ENCODE data around the gene MAP4. TPM values are rescaled to one million over a fixed set of nuclear protein-coding genes. Genes with fewer than 3 reads are reported as not detected.
"Not testable (repeated sequence)": the region's sequence is repeated elsewhere in the genome, so short reads cannot be mapped to it uniquely, and the experiment has no call there.

Gene MAP4
- polyA plus RNA-seq, 3 donors: 6.2 to 24.1 (median 18.4) TPM

- H3K4me3 Mint-ChIP-seq; H3K27ac Mint-ChIP-seq; H3K9ac ChIP-seq (ENCODE audit: insufficient read depth, low read length, poor library complexity, severe bottlenecking); H2AFZ ChIP-seq (ENCODE audit: insufficient read depth, low read depth, low read length, poor library complexity, severe bottlenecking); H4K20me1 ChIP-seq (ENCODE audit: insufficient read depth, low read length); H3K4me3 ChIP-seq (replicated peaks in 1 of 3; ENCODE audit: low read depth in 2 of 3, low read length in 3 of 3); H3K4me1 Mint-ChIP-seq; H3K9me3 Mint-ChIP-seq; H3K4me1 ChIP-seq (ENCODE audit: control insufficient read depth in 1 of 2, insufficient read depth in 2 of 2, low read length in 2 of 2); H3K27me3 Mint-ChIP-seq (ENCODE audit: low read depth in 3 of 3); H3K36me3 ChIP-seq (replicated peaks in 1 of 2; ENCODE audit: control insufficient read depth in 1 of 2, insufficient read depth in 2 of 2, low read length in 2 of 2); H3K79me2 ChIP-seq (ENCODE audit: insufficient read depth, low read length); H3K27me3 ChIP-seq (ENCODE audit: control insufficient read depth in 2 of 2, insufficient read depth in 2 of 2, low read length in 2 of 2); intact Hi-C loops (cut with micrococcal nuclease); H3K4me2 ChIP-seq (replicated peaks; ENCODE audit: extremely low read depth, low read length, poor library complexity, severe bottlenecking); H3K27ac ChIP-seq (ENCODE audit: low read depth in 1 of 2, low read length in 2 of 2); H3K9me3 ChIP-seq (replicated peaks in 1 of 2; ENCODE audit: control insufficient read depth in 1 of 2, insufficient read depth in 1 of 2, low read length in 2 of 2); DNase-seq: not testable (repeated sequence)
- WGBS (ENCODE audit: insufficient coverage): 94% methylated on average over 2 of the region's 6 CpGs
- H3K36me3 Mint-ChIP-seq: peaks cover 3 to 11% of the 10 kb centered on the region in 2 donors
These were observed 8.9 kb downstream of the MAP4 start for GRCh38 chr3:48007361-48007760.

- H3K79me2 ChIP-seq (ENCODE audit: insufficient read depth, low read length); H3K4me3 ChIP-seq (replicated peaks in 1 of 3; ENCODE audit: low read depth in 2 of 3, low read length in 3 of 3); H2AFZ ChIP-seq (ENCODE audit: insufficient read depth, low read depth, low read length, poor library complexity, severe bottlenecking); H4K20me1 ChIP-seq (ENCODE audit: insufficient read depth, low read length); H3K36me3 ChIP-seq (replicated peaks in 1 of 2; ENCODE audit: control insufficient read depth in 1 of 2, insufficient read depth in 2 of 2, low read length in 2 of 2); H3K27me3 Mint-ChIP-seq (ENCODE audit: low read depth in 3 of 3); H3K4me1 Mint-ChIP-seq; intact Hi-C loops (cut with micrococcal nuclease); H3K27me3 ChIP-seq (ENCODE audit: control insufficient read depth in 2 of 2, insufficient read depth in 2 of 2, low read length in 2 of 2); H3K9ac ChIP-seq (ENCODE audit: insufficient read depth, low read length, poor library complexity, severe bottlenecking); H3K4me2 ChIP-seq (replicated peaks; ENCODE audit: extremely low read depth, low read length, poor library complexity, severe bottlenecking); H3K27ac ChIP-seq (ENCODE audit: low read depth in 1 of 2, low read length in 2 of 2); H3K9me3 ChIP-seq (replicated peaks in 1 of 2; ENCODE audit: control insufficient read depth in 1 of 2, insufficient read depth in 1 of 2, low read length in 2 of 2); DNase-seq; H3K4me1 ChIP-seq (ENCODE audit: control insufficient read depth in 1 of 2, insufficient read depth in 2 of 2, low read length in 2 of 2); H3K4me3 Mint-ChIP-seq; H3K9me3 Mint-ChIP-seq; H3K27ac Mint-ChIP-seq: not testable (repeated sequence)
- WGBS (ENCODE audit: insufficient coverage): no CpG with 5 or more reads among the region's 4 CpGs
- peaks cover 3 to 11% of the 10 kb centered on the region in 2 donors for H3K36me3 Mint-ChIP-seq
These were observed 9.4 kb downstream of the MAP4 start for GRCh38 chr3:48006794-48007193.

GRCh38 chr3:48004694-48005093, 11.5 kb downstream of the MAP4 start:
- peaks cover 12% of the 10 kb centered on the region for H4K20me1 ChIP-seq (ENCODE audit: insufficient read depth, low read length)
- WGBS (ENCODE audit: insufficient coverage): 100% methylated on average over 2 of the region's 5 CpGs
- H3K27me3 ChIP-seq (ENCODE audit: control insufficient read depth in 2 of 2, insufficient read depth in 2 of 2, low read length in 2 of 2): no peaks in the 10 kb centered on the region
- TF ChIP-seq CTCF (IDR thresholded peaks at IDR 0.05): no peak
- H3K4me3 ChIP-seq (replicated peaks in 1 of 3; ENCODE audit: low read depth in 2 of 3, low read length in 3 of 3): no peak overlapping the region
- H3K4me3 Mint-ChIP-seq: no peak overlapping the region
- H3K36me3 Mint-ChIP-seq: peaks cover 0 to 11% of the 10 kb centered on the region in 2 donors
- H3K79me2 ChIP-seq (ENCODE audit: insufficient read depth, low read length): peaks cover 3% of the 10 kb centered on the region
- H3K36me3 ChIP-seq (replicated peaks in 1 of 2; ENCODE audit: control insufficient read depth in 1 of 2, insufficient read depth in 2 of 2, low read length in 2 of 2): no peaks in the 10 kb centered on the region
- no peak overlapping the region for H2AFZ ChIP-seq (ENCODE audit: insufficient read depth, low read depth, low read length, poor library complexity, severe bottlenecking)
- H3K27ac ChIP-seq (ENCODE audit: low read depth in 1 of 2, low read length in 2 of 2): no peak overlapping the region
- H3K4me2 ChIP-seq (replicated peaks; ENCODE audit: extremely low read depth, low read length, poor library complexity, severe bottlenecking): no peak overlapping the region
- peaks cover 10% of the 10 kb centered on the region for H3K4me1 Mint-ChIP-seq
- peak overlapping the region in 1 of 7 donors; percentile 57 for H3K27ac Mint-ChIP-seq
- H3K9me3 ChIP-seq (replicated peaks in 1 of 2; ENCODE audit: control insufficient read depth in 1 of 2, insufficient read depth in 1 of 2, low read length in 2 of 2): no peaks in the 10 kb centered on the region
- intact Hi-C loops (cut with micrococcal nuclease): no loop called here
- H3K9ac ChIP-seq (ENCODE audit: insufficient read depth, low read length, poor library complexity, severe bottlenecking): no peak overlapping the region
- no peak for DNase-seq
- peaks cover 0 to 2% (median 0%) of the 10 kb centered on the region in 3 donors for H3K27me3 Mint-ChIP-seq (ENCODE audit: low read depth in 3 of 3)
- H3K9me3 Mint-ChIP-seq: no peaks in the 10 kb centered on the region
- no peaks in the 10 kb centered on the region for H3K4me1 ChIP-seq (ENCODE audit: control insufficient read depth in 1 of 2, insufficient read depth in 2 of 2, low read length in 2 of 2)

Data from CD14-positive monocyte (primary cell).